Myocyte (in vitro differentiated cells): Measurements from ENCODE around the gene MXD3. TPM values are rescaled to one million over a fixed set of nuclear protein-coding genes. Genes with fewer than 3 reads are reported as not detected.

Experiments
- DNase-seq: peaks from one replicate; pipeline ENCODE4 v3.0.0-alpha.2; 2012; ENCODE audit warnings: low read depth
- total RNA-seq: library from RNA; depleted of rRNA; stranded (reverse); fragments of >200 nt; gene quantifications from 2 replicates; pipeline ENCODE4 v1.2.3, GENCODE V29; 2014

Gene MXD3
- total RNA-seq, 1 donor from 2014 or later: 6.4 TPM

- DNase-seq: peak; percentile 90
Measured at GRCh38 chr5:177304392-177305119, 7.1 kb downstream of the MXD3 start.

- DNase-seq: no peak
Measured at GRCh38 chr5:177303925-177304391, 7.7 kb downstream of the MXD3 start.

- peak; percentile 89 for DNase-seq
Measured at GRCh38 chr5:177303121-177303924, 8.4 kb downstream of the MXD3 start, which contains the start of the genes PRELID1 and RAB24. Gene PRELID1, plus strand, starts transcription at chr5:177303799. Its CDS starts 187 bp downstream, at chr5:177303986. Gene RAB24, minus strand, starts transcription at chr5:177303719. Its CDS starts 431 bp downstream, at chr5:177303288.

GRCh38 chr5:177302354-177303110 is 9.2 kb downstream of the MXD3 start:
- no peak for DNase-seq

GRCh38 chr5:177301503-177302165 is 10.1 kb downstream of the MXD3 start:
- DNase-seq: peak; percentile 31

GRCh38 chr5:177300951-177301350 is 10.7 kb downstream of the MXD3 start:
- no peak for DNase-seq

- DNase-seq: peak; percentile 77
Measured at GRCh38 chr5:177300236-177300880, 11.3 kb downstream of the MXD3 start.

- DNase-seq: no peak
Measured at GRCh38 chr5:177299697-177300096, 12.0 kb downstream of the MXD3 start.

- no peak for DNase-seq
Measured at GRCh38 chr5:177297922-177298321, 13.8 kb downstream of the MXD3 start.

GRCh38 chr5:177296581-177296980 is 15.1 kb downstream of the MXD3 start:
- DNase-seq: no peak

- no peak for DNase-seq
Measured at GRCh38 chr5:177295924-177296323, 15.8 kb downstream of the MXD3 start.

- no peak for DNase-seq
Measured at GRCh38 chr5:177294632-177295031, 17.1 kb downstream of the MXD3 start.

GRCh38 chr5:177293819-177294581 is 17.7 kb downstream of the MXD3 start:
- no peak for DNase-seq

GRCh38 chr5:177291735-177292134 is 20.0 kb downstream of the MXD3 start:
- DNase-seq: no peak

GRCh38 chr5:177290816-177291596 is 20.7 kb downstream of the MXD3 start:
- no peak for DNase-seq

GRCh38 chr5:177288191-177288590 is 23.5 kb downstream of the MXD3 start:
- no peak for DNase-seq

GRCh38 chr5:177276886-177277285 is 34.8 kb downstream of the MXD3 start:
- no peak for DNase-seq

GRCh38 chr5:177275883-177276282 is 35.8 kb downstream of the MXD3 start:
- no peak for DNase-seq

GRCh38 chr5:177271113-177271512 is 40.6 kb downstream of the MXD3 start:
- DNase-seq: no peak
